HT-29 (cell line): ENCODE data around the gene MOB2. TPM values are rescaled to one million over a fixed set of nuclear protein-coding genes. Genes with fewer than 3 reads are reported as not detected.

ENCODE experiments used
- total RNA-seq: library from RNA; depleted of rRNA; stranded (reverse); fragments of >200 nt; shearing (Covaris generic); gene quantifications from 2 replicates; pipeline ENCODE4 v1.2.3, GENCODE V29; 2014; rRNA removed

Gene MOB2
- total RNA-seq, 1 experiment from 2014 or later: 67.2 TPM

Other genes with a start within 250 kb of the MOB2 start
- 53.6 and 91.6 TPM in 2 replicates for gene TOLLIP, start 177.1 kb downstream of the MOB2 start, total RNA-seq
- 0.52 and 0.76 TPM in 2 replicates for gene BRSK2, start 96.8 kb downstream of the MOB2 start, total RNA-seq
- 21.4 and 23.2 TPM in 2 replicates for gene DUSP8, start 85.5 kb upstream of the MOB2 start, total RNA-seq
- not detected in 2 replicates for gene KRTAP5-1, start 98.5 kb upstream of the MOB2 start, total RNA-seq
- gene KRTAP5-2, start 111.5 kb upstream of the MOB2 start, total RNA-seq: not detected in 2 replicates
- not detected in 2 replicates for gene KRTAP5-3, start 121.7 kb upstream of the MOB2 start, total RNA-seq
- gene KRTAP5-4, start 135.4 kb upstream of the MOB2 start, total RNA-seq: not detected in 2 replicates
- not detected in 2 replicates for gene KRTAP5-5, start 143.0 kb upstream of the MOB2 start, total RNA-seq
- gene KRTAP5-6, start 210.4 kb upstream of the MOB2 start, total RNA-seq: not detected in 2 replicates